ENCODE data around the gene ARSH. TPM values are rescaled to one million over a fixed set of nuclear protein-coding genes. Genes with fewer than 3 reads are reported as not detected.

The ARSH gene, protein sequence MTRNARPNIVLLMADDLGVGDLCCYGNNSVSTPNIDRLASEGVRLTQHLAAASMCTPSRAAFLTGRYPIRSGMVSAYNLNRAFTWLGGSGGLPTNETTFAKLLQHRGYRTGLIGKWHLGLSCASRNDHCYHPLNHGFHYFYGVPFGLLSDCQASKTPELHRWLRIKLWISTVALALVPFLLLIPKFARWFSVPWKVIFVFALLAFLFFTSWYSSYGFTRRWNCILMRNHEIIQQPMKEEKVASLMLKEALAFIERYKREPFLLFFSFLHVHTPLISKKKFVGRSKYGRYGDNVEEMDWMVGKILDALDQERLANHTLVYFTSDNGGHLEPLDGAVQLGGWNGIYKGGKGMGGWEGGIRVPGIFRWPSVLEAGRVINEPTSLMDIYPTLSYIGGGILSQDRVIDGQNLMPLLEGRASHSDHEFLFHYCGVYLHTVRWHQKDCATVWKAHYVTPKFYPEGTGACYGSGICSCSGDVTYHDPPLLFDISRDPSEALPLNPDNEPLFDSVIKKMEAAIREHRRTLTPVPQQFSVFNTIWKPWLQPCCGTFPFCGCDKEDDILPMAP
- not detected in 2 replicates for total RNA-seq

DNA sequence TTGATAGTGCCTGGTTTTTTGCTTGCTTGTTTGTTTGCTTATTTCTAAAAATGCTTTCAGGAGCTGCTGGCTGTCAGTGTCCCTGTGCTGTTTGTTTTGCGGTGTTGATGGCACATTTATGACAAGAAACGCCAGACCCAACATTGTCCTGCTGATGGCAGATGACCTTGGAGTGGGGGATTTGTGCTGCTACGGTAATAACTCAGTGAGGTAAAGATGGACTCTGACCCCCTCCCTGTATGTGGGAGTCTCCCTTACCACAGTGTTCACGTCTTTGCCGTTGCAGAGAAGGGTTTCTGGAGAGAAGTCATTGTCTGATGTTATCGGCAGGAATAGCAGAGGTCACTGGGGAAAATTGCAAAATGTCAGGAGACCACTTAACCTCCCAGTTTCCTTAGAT lies at the start of gene ARSH:
ARSH (plus strand) TSS at position 52 of the 400 bp plus-strand sequence; CDS start at position 119, 67 bp downstream.

Other genes with a start within 250 kb of the ARSH start
- gene GYG2, start 177.6 kb upstream of the ARSH start, total RNA-seq = 0.05 TPM in 1 of 2 replicates, not detected in the other
- 15.4 and 17.5 TPM in 2 replicates for gene ARSD, start 77.2 kb upstream of the ARSH start, total RNA-seq
- not detected in 2 replicates for gene ARSF, start 34.9 kb downstream of the ARSH start, total RNA-seq